NT2/D1 (cell line): ENCODE measurements around the gene KAT7.

Source experiments
- DNase-seq: peaks from one replicate; pipeline ENCODE4 v3.0.0-alpha.2; 2011; ENCODE audit warnings: low read depth, low spot score
- H3K27me3 ChIP-seq: 2 replicates; pipeline ENCODE4 v1.6.0; 2011; ENCODE audit warnings: mild to moderate bottlenecking; ENCODE audit not compliant: insufficient read length, insufficient read depth
- H3K36me3 ChIP-seq: 2 replicates; pipeline ENCODE4 v1.6.1; 2011; ENCODE audit warnings: mild to moderate bottlenecking, low read length, mixed read lengths; ENCODE audit not compliant: insufficient read depth, insufficient read length
- H3K4me1 ChIP-seq: 2 replicates; pipeline ENCODE4 v1.5.1; 2011; ENCODE audit not compliant: insufficient read depth, insufficient read length
- H3K4me3 ChIP-seq: 2 replicates; pipeline ENCODE4 v1.5.1; 2011; ENCODE audit warnings: low read depth; ENCODE audit not compliant: insufficient read length
- H3K9ac ChIP-seq: 2 replicates; pipeline ENCODE4 v1.6.0; 2011; ENCODE audit warnings: low read depth; ENCODE audit not compliant: insufficient read length
- H3K9me3 ChIP-seq: 2 replicates; pipeline ENCODE4 v1.5.1; 2011; ENCODE audit warnings: mild to moderate bottlenecking, low read length; ENCODE audit not compliant: insufficient read depth
- SUZ12 ChIP-seq: IDR thresholded peaks from 2 replicates; pipeline ENCODE4 v1.6.1; 2011; ENCODE audit not compliant: insufficient read length, insufficient read depth; ENCODE audit errors: extremely low read depth
- YY1 ChIP-seq: IDR thresholded peaks from 2 replicates; pipeline ENCODE4 v1.6.1; 2011; ENCODE audit not compliant: insufficient read length, insufficient read depth
- ZNF274 ChIP-seq: IDR thresholded peaks from 2 replicates; pipeline ENCODE4 v1.6.1; 2011; ENCODE audit warnings: mild to moderate bottlenecking, low read depth, low read length

Gene KAT7

GRCh38 chr17:49853470-49854015 lies 65.1 kb downstream of the KAT7 start:
- peaks cover 44% of the 10 kb centered on the region for H3K27me3 ChIP-seq
- TF ChIP-seq SUZ12 (no peak), YY1 (no peak), ZNF274 (no peak)
- no peak overlapping the region for H3K9ac ChIP-seq
- no peaks in the 10 kb centered on the region for H3K9me3 ChIP-seq
- no peaks in the 10 kb centered on the region for H3K36me3 ChIP-seq
- peaks cover 19% of the 10 kb centered on the region for H3K4me1 ChIP-seq
- no peak for DNase-seq
- no peak overlapping the region for H3K4me3 ChIP-seq

DNA sequence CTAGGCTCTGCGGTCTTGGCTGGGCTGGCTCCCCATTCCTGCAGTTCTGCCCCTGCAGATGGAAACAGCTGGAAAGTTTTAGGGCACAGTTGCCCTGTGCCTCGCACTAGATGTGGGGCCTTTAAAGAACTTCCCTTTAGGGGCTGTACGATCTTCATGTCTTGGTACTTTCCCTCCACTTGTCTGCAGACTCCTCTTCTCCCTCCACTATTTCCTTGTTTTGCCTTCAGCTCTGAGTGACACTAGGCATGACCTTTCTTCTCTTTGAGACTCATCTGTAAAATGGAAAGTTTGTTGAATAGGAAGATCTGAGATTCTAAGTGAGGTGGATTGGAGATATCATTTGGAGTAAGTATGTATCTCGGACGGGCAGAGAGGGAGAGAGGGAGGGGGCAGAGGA lies 65.6 kb downstream of the KAT7 start:
- no peak overlapping the region for H3K4me3 ChIP-seq
- peaks cover 21% of the 10 kb centered on the region for H3K4me1 ChIP-seq
- peaks cover 44% of the 10 kb centered on the region for H3K27me3 ChIP-seq
- no peak for DNase-seq
- no peaks in the 10 kb centered on the region for H3K36me3 ChIP-seq
- H3K9ac ChIP-seq, result no peak overlapping the region
- TF ChIP-seq YY1 (no peak), ZNF274 (no peak), SUZ12 (no peak)
- no peaks in the 10 kb centered on the region for H3K9me3 ChIP-seq

GRCh38 chr17:49858796-49859195 lies 70.3 kb downstream of the KAT7 start:
- DNase-seq, result no peak
- H3K4me1 ChIP-seq, result peaks cover 15% of the 10 kb centered on the region
- TF ChIP-seq ZNF274 (no peak), YY1 (no peak), SUZ12 (no peak)

GRCh38 chr17:49859991-49860953 lies 71.8 kb downstream of the KAT7 start:
- peaks cover 20% of the 10 kb centered on the region for H3K4me1 ChIP-seq
- H3K36me3 ChIP-seq, result no peaks in the 10 kb centered on the region
- H3K9me3 ChIP-seq, result no peaks in the 10 kb centered on the region
- DNase-seq, result no peak
- H3K4me3 ChIP-seq, result no peak overlapping the region
- H3K27me3 ChIP-seq, result no peaks in the 10 kb centered on the region
- H3K9ac ChIP-seq, result peak overlapping the region; percentile 38
- no peak for TF ChIP-seq SUZ12
- no peak for TF ChIP-seq ZNF274
- no peak for TF ChIP-seq YY1

More at GRCh38 chr17:49858796-49859195, 70.3 kb downstream of the KAT7 start:
- H3K9ac ChIP-seq, result no peak overlapping the region
- H3K4me3 ChIP-seq, result no peak overlapping the region
- no peaks in the 10 kb centered on the region for H3K36me3 ChIP-seq
- no peaks in the 10 kb centered on the region for H3K9me3 ChIP-seq
- H3K27me3 ChIP-seq, result peaks cover 10% of the 10 kb centered on the region

DNA sequence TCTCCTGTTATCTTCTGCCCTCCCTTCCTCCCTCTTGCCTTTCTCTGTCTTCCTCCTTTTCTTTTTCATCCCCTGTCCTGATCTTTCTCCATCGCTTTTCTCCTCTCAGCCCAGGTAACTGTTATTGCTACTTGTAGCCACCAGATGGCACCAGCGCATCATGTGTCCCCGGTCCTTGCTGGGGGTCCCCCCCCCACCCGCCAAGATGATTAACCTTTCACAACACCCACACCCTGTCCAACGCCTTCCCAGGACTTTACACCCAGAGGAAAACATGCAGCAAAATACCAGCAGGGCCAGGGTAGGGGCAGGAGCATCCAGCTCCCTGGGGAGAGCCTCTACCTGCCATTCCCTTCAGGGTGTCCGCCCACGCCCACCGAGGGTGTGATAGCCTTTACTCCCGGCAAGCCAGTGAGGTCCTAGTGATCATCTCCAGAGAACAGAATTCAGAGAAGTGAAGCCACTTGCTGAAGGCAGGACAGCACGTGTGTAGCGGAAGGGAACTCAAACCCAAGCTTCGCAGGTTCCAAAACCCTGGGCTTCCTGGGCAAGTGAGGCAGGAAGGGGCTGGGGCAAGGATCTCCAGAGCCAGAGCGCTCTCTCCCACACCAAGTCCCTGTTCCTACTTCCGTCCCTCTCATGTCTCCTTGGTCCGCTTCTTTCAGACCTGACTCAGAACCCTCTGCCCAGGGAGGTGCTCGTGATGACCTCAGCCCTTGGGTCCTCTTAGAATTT lies 72.8 kb downstream of the KAT7 start:
- no peak for TF ChIP-seq SUZ12
- no peak for TF ChIP-seq YY1
- TF ChIP-seq ZNF274, result no peak
- Histone ChIP-seq H3K27me3 (no peaks in the 10 kb centered on the region), H3K4me3 (no peak overlapping the region), H3K36me3 (no peaks in the 10 kb centered on the region), H3K9ac (peak overlapping the region; percentile 0), H3K9me3 (no peaks in the 10 kb centered on the region), H3K4me1 (peaks cover 26% of the 10 kb centered on the region)
- no peak for DNase-seq

- Histone ChIP-seq H3K36me3 (no peaks in the 10 kb centered on the region), H3K4me3 (no peak overlapping the region), H3K9ac (no peak overlapping the region), H3K27me3 (no peaks in the 10 kb centered on the region), H3K9me3 (no peaks in the 10 kb centered on the region), H3K4me1 (peaks cover 26% of the 10 kb centered on the region)
- no peak for DNase-seq
- no peak for TF ChIP-seq ZNF274
Measured at GRCh38 chr17:49862781-49863331, 74.4 kb downstream of the KAT7 start.

- H3K4me3 ChIP-seq, result no peak overlapping the region
- no peaks in the 10 kb centered on the region for H3K9me3 ChIP-seq
- no peaks in the 10 kb centered on the region for H3K27me3 ChIP-seq
- H3K9ac ChIP-seq, result no peak overlapping the region
- H3K36me3 ChIP-seq, result no peaks in the 10 kb centered on the region
- DNase-seq, result no peak
- H3K4me1 ChIP-seq, result peaks cover 30% of the 10 kb centered on the region
- TF ChIP-seq SUZ12, result no peak
- no peak for TF ChIP-seq ZNF274
- no peak for TF ChIP-seq YY1
Measured at GRCh38 chr17:49866019-49866380, 77.5 kb downstream of the KAT7 start.
